H54 (cell line): Measurements from ENCODE around the gene CHFR.
"Not testable (repeated sequence)": the region's sequence is repeated elsewhere in the genome, so short reads cannot be mapped to it uniquely, and the experiment has no call there.

Experiments
- DNase-seq: peaks from one replicate; pipeline ENCODE4 v3.0.0; 2011; ENCODE audit warnings: low spot score, mixed read lengths; ENCODE audit not compliant: insufficient read length
- FAIRE-seq: peaks from 3 replicates; lab custom pipeline; 2011; peaks lifted over from hg19 to GRCh38; lab: Jason Lieb, UNC
- POLR2A ChIP-seq: IDR thresholded peaks from 2 replicates; pipeline ENCODE4 v1.6.1; 2011; ENCODE audit warnings: low read depth, mild to moderate bottlenecking, low read length

Gene CHFR

DNA sequence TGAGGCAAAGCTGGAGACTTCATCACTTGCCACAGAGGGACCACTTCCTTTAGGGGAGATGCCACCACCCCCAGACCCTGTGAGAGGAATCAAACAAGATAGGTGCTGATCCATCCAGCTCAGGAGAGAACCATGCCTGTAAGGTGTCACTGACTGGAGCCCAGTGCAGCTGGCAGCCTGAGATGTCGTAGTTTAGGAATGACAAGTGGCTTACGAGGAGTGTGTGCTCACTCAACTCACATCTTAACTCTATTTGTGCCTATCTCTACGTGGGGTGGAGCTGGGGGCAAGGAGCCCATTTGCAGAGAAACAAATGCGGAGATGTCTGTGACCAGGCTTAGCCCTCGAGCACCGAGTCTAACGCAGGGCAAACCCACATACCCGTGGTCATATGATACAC lies 25.8 kb downstream of the CHFR start:
- FAIRE-seq (no peak), DNase-seq (no peak)
- TF ChIP-seq POLR2A: no peak

DNA sequence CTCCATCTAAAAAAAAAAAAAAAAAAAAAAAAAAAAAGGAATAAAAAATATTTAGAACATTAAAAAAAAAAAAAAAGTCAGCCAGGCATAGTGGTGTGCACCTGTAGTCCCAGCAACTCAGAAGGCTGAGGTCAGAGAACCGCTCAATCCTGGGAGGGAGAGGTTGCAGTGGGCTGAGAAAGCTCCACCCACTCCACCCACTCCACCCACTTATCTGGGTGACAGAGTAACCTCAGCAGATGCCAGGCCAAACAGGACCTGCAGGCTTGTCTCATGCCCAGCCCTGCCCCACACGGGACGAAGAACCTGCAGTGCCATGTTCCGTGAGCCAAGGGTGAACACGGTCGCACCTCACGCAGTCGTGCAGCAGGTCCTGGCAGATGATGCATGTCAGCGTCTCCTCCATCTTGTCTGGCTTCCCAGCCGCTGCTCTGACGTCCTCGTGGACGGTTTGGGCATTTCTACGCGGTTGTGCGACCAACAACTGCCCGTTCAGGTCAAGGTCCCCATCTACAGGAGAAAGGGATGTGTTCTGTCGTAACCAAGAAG lies 28.6 kb downstream of the CHFR start:
- TF ChIP-seq POLR2A: no peak
- FAIRE-seq (no peak), DNase-seq (no peak)

DNA sequence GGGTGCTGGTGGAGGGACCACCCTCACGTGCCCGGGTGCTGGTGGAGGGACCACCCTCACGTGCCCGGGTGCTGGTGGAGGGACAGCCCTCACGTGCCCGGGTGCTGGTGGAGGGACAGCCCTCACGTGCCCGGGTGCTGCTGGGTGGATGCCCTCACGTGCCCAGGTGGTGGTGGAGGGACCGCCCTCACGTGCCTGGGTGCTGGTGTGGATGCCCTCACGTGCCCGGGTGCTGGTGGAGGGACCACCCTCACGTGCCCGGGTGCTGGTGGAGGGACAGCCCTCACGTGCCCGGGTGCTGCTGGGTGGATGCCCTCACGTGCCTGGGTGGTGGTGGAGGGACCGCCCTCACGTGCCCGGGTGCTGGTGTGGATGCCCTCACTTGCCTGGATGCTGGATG lies 30.4 kb downstream of the CHFR start:
- DNase-seq: not testable (repeated sequence)

GRCh38 chr12:132856581-132856980 lies 30.8 kb downstream of the CHFR start:
- FAIRE-seq (no peak), DNase-seq (no peak)
- no peak for TF ChIP-seq POLR2A

More for the DNA sequence above, 30.4 kb downstream of the CHFR start:
- FAIRE-seq: not testable (repeated sequence)

DNA sequence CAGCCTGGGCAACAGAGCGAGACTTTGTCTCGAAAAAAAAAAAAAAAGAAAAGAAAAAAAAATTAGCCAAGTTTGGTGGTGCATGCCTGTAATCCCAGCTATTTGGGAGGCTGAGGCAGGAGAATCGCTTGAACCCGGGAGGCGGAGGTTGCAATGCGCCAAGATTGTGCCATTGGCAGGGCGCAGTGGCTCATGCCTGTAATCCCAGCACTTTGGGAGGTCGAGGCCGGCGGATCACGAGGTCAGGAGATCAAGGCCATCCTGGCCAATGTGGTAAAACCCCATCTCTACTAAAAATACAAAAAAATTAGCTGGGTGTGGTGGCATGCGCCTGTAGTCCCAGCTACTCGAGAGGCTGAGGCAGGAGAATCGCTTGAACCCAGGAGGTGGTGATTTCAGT lies 32.2 kb downstream of the CHFR start:
- FAIRE-seq, DNase-seq: not testable (repeated sequence)

DNA sequence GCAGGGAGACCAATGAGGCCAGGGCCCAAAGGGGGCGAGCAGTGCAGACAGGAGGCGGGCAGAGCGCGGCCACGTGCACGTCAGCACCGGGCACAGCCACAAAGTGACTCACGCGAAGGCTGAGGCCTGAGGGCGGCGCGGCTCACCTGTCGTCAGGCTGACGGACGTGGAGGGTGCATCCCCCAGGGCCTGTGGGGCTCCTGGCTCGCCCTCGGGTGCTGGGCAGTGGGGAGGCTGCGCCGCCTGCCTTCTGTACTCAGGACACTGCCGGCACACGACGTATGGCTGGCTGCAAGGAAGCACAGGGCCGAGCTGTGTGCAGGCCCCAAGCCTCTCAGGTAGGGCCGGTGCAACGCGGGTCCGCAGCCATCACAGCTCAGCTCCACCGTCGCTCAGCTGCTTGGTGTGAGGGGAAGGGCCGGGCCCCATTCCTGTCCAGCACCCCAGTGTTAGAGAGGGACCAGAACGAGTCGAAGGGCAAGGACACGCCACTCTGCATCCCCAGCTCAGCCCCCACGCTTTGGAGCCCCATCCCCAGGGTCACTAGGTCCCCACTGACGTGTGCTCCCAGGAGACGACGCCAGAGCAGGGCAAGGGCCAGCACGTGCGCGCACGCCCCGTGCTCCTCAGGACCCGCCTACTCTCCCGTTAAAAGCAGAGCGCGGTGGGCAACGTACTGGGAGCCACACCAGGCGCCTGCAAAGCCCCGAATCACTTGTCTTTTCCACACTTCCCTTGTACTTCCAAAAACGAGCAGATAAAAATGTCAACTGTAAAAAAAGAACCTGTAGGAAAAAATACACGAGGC lies 33.9 kb downstream of the CHFR start:
- FAIRE-seq: no peak
- no peak for TF ChIP-seq POLR2A

DNA sequence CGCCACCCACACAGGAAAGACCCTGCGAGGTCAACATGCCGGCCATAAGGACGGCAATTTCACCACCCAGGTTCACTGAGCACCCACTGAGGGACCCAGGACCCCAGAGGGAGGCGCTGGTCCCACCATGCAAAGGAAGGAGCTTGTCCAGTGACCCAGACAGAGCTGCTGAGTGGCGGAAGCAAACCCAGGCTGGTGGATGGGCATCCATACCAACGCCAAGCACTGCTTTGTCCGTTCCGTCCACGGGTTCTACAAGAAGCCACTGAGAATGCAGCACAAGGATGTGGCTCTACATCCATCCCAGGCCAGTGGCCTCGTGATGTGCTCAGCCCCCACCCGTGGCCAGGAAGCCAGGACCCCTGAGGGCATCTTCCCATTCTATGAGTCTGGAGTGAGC lies 34.9 kb downstream of the CHFR start:
- DNase-seq (no peak), FAIRE-seq (no peak)
- no peak for TF ChIP-seq POLR2A

More for the DNA sequence above, 33.9 kb downstream of the CHFR start:
- DNase-seq: no peak

- no peak for DNase-seq
- FAIRE-seq: no peak
Observed at GRCh38 chr12:132851465-132851864, 35.9 kb downstream of the CHFR start.

DNA sequence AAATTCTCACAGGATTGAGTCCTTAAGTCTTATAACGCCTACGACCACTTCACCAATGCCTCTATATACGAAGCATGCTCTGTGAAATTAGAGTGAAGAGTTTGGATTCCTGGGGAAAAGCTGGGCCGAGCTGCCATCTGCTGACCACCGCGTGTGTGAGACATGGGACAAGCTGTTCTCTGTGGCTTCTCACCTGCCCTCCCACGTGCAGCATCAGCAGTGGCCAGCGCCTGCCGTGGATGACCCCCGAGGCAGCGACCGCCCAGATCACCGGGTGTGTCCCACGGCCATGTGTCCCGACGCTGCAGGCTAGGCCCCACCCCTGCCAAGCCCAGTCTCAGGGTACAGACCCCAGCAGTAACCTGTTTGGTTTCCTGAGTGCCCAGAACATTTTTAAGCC lies 37.1 kb downstream of the CHFR start:
- TF ChIP-seq POLR2A: no peak
- FAIRE-seq (no peak), DNase-seq (no peak)

More at GRCh38 chr12:132851465-132851864, 35.9 kb downstream of the CHFR start:
- TF ChIP-seq POLR2A: no peak

DNA sequence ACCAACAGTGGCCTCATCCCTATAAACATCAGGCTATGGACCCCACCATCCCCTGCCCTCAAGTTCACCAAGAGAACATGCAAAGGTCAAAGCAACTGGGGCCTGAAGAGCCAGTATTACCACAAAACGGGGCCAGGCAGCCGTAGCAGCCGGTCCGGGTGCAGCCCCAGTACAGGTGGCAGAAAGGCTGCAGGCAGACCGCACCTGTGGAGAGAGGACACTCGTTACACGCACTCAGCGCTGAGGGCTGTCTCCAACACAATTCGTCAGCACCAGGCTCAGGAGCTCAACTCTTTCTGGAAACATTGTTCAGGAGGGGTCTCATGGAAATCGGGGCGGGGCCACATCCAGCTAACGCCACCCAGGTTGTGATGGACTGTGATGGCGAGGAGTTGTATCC lies 38.9 kb downstream of the CHFR start:
- no peak for TF ChIP-seq POLR2A
- DNase-seq: no peak
- no peak for FAIRE-seq

DNA sequence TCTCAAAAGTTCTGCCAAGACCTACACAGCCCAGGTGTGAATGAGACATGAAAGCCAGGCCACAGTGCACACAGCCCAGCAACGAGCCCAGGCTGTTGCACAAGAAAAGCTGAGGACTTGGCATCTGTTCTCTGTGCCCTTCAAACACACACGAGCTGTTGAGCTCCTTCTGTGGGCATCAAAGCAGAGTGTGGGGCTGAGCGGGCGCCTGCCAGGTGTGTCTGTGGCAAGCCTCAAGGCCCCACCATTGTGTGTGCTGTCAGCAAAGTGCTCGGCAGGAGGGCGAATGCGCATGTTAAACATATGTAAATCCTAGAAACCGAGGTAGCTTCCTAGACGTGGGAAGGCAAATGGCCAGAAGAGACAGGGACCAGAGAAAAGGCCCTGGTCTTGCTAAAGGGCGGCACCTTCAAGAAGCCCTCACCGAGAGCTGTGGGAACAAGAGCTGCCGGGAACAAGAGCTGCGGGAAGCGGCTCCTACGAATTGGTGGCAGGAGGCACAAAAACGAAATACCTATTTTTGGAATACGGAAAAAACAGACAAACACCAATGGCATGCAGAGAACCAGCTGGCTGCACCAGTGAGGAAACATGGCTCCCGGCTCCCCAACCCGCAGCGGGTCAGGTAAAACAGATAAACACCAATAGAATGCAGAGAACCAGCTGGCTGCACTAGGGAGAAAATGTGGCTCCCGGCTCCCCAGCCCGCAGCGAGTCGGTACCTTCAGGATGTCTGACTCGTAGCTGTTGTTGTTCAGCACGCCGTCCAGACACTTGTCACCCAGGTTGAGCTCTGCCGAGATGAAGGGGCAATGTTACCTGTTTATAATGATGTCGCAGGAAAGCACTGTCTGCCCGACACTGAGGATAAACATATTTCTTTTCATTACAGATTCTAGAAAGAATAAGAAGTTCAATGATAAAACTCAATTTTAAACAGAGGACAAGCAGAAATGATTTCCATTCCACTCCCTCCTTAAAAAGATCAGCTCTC lies 39.7 kb downstream of the CHFR start:
- TF ChIP-seq POLR2A: no peak
- FAIRE-seq: no peak
- DNase-seq: no peak

GRCh38 chr12:132844681-132845080 lies 42.7 kb downstream of the CHFR start:
- not testable (repeated sequence) for DNase-seq, FAIRE-seq

GRCh38 chr12:132842449-132843045 lies 44.9 kb downstream of the CHFR start:
- TF ChIP-seq POLR2A: no peak
- FAIRE-seq (no peak), DNase-seq (no peak)

- DNase-seq (no peak), FAIRE-seq (no peak)
- TF ChIP-seq POLR2A: no peak
Observed at GRCh38 chr12:132841151-132841550, 46.3 kb downstream of the CHFR start.
